SK-N-SH treated with all-trans-retinoic acid at 6 μM for 48 hours (cell line): ENCODE data around the gene FZR1.

Experiments
- ATAC-seq: fragments of 200-7000 bp; cut with Tn5 transposase; 3 replicates; pipeline ENCODE4 v1.9.1; 2020; ENCODE audit warnings: mild to moderate bottlenecking, moderate library complexity
- ARNTL ChIP-seq: fragments of 450-650 bp; formaldehyde crosslinking; IDR thresholded peaks from 2 replicates; pipeline ENCODE4 v1.5.0; 2020; ENCODE audit warnings: low read depth, mild to moderate bottlenecking, moderate library complexity, borderline replicate concordance
- BACH2 ChIP-seq: fragments of 250-450 bp; sonication (Bioruptor Pico); IDR thresholded peaks from 2 replicates; pipeline ENCODE4 v1.9.0; 2021; ENCODE audit warnings: mild to moderate bottlenecking, borderline replicate concordance
- CSDC2 ChIP-seq: fragments of 250-450 bp; sonication (Bioruptor Pico); IDR thresholded peaks from 2 replicates; pipeline ENCODE4 v1.5.0; 2020; ENCODE audit warnings: mild to moderate bottlenecking, moderate library complexity
- ESRRG ChIP-seq: fragments of 250-450 bp; sonication (Bioruptor Pico); IDR thresholded peaks from 2 replicates; pipeline ENCODE4 v1.6.1; 2021; ENCODE audit warnings: mild to moderate bottlenecking
- GLIS3 ChIP-seq: fragments of 250-450 bp; sonication (Bioruptor Pico); IDR thresholded peaks from 2 replicates; pipeline ENCODE4 v1.5.0; 2020; ENCODE audit warnings: mild to moderate bottlenecking, moderate library complexity
- ISL1 ChIP-seq: fragments of 250-450 bp; sonication (Bioruptor Pico); IDR thresholded peaks from 2 replicates; pipeline ENCODE4 v2.1.2; 2022; ENCODE audit warnings: mild to moderate bottlenecking, moderate library complexity
- OSR1 ChIP-seq: fragments of 250-450 bp; sonication (Bioruptor Pico); IDR thresholded peaks from 2 replicates; pipeline ENCODE4 v1.8.0; 2022; ENCODE audit warnings: moderate library complexity, mild to moderate bottlenecking, inconsistent platforms
- PPARA ChIP-seq: fragments of 250-450 bp; sonication (Bioruptor Pico); IDR thresholded peaks from 2 replicates; pipeline ENCODE4 v1.5.0; 2020; ENCODE audit warnings: mild to moderate bottlenecking, borderline replicate concordance
- SNAI2 ChIP-seq: fragments of 250-450 bp; sonication (Bioruptor Pico); IDR thresholded peaks from 2 replicates; pipeline ENCODE4 v1.5.0; 2020; ENCODE audit warnings: mild to moderate bottlenecking, moderate library complexity
- TCF4 ChIP-seq: fragments of 250-450 bp; sonication (Bioruptor Pico); IDR thresholded peaks from 2 replicates; pipeline ENCODE4 v1.8.0; 2021; ENCODE audit warnings: mild to moderate bottlenecking, moderate library complexity, borderline replicate concordance
- TOX ChIP-seq: fragments of 250-450 bp; sonication (Bioruptor Pico); IDR thresholded peaks from 2 replicates; pipeline ENCODE4 v1.8.0; 2021; ENCODE audit warnings: mild to moderate bottlenecking, moderate library complexity, borderline replicate concordance
- ZC3H10 ChIP-seq: fragments of 250-450 bp; sonication (Bioruptor Pico); IDR thresholded peaks from 2 replicates; pipeline ENCODE4 v1.5.1; 2021; ENCODE audit warnings: mild to moderate bottlenecking, moderate library complexity
- ZFP3 ChIP-seq: fragments of 250-450 bp; sonication (Bioruptor Pico); IDR thresholded peaks from 2 replicates; pipeline ENCODE4 v1.5.0; 2020; ENCODE audit warnings: mild to moderate bottlenecking, moderate library complexity
- ZFP30 ChIP-seq: fragments of 450-650 bp; formaldehyde crosslinking; IDR thresholded peaks from 2 replicates; pipeline ENCODE4 v1.5.0; 2022; ENCODE audit warnings: mild to moderate bottlenecking, moderate library complexity
- ZNF565 ChIP-seq: fragments of 450-650 bp; formaldehyde crosslinking; conservative IDR thresholded peaks from 2 replicates; pipeline ENCODE4 v1.5.0; 2020; ENCODE audit warnings: low read depth, mild to moderate bottlenecking, moderate library complexity
- ZNF8 ChIP-seq: fragments of 450-650 bp; formaldehyde crosslinking; IDR thresholded peaks from 2 replicates; pipeline ENCODE4 v1.5.0; 2020; ENCODE audit warnings: mild to moderate bottlenecking, moderate library complexity
- TF ChIP-seq, protein P1 (sequence below): fragments of 250-450 bp; sonication (Bioruptor Pico); IDR thresholded peaks from 2 replicates; pipeline ENCODE4 v1.5.1; 2020; ENCODE audit warnings: low read depth, mild to moderate bottlenecking, moderate library complexity
- TF ChIP-seq, protein P2 (sequence below): fragments of 250-450 bp; sonication (Bioruptor Pico); IDR thresholded peaks from 2 replicates; pipeline ENCODE4 v1.5.1; 2021; ENCODE audit warnings: mild to moderate bottlenecking, moderate library complexity
- TF ChIP-seq, protein P3 (sequence below): fragments of 250-450 bp; sonication (Bioruptor Pico); IDR thresholded peaks from 2 replicates; pipeline ENCODE4 v1.5.0; 2020; ENCODE audit warnings: mild to moderate bottlenecking, moderate library complexity
- TF ChIP-seq, protein P4 (sequence below): fragments of 250-450 bp; sonication (Bioruptor Pico); IDR thresholded peaks from 2 replicates; pipeline ENCODE4 v1.8.0; 2020; ENCODE audit warnings: mild to moderate bottlenecking, moderate library complexity, borderline replicate concordance
- TF ChIP-seq, protein P5 (sequence below): fragments of 250-450 bp; sonication (Bioruptor Pico); IDR thresholded peaks from 2 replicates; pipeline ENCODE4 v1.8.0; 2021; ENCODE audit warnings: low read depth, mild to moderate bottlenecking, moderate library complexity, borderline replicate concordance

Gene FZR1

DNA sequence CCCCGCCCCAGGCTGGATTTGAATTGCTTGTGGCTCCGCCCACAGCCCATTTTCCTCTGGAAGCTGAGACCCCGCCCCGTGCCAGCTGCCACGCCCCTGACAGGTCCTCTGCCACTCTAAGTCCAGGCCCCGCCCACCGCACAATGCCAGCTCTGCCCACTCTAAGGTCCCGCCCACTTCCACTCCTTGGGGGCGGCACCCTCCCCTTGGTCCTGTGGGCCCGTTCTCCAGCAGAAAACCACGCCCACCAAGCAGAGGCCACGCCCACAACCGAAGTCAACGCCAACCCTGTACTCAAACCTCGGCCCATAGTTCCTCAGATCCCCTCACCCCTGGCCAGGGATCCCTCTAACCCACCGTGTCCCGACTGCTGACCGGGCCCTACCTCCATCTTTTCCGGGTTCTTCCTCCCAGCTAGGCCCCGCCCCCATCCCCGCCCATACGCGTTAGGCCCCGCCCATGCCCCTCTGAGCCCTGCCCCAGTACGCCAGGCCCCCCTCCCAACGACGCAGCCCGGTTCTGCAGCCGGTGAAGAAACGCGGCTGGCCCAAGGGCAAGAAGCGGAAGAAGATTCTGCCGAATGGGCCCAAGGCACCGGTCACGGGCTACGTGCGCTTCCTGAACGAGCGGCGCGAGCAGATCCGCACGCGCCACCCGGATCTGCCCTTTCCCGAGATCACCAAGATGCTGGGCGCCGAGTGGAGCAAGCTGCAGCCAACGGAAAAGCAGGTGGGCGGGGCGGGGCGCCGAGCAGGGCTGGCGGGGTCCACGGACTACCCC is 67.9 kb downstream of the FZR1 start (continued):
- TF ChIP-seq, protein P1, sequence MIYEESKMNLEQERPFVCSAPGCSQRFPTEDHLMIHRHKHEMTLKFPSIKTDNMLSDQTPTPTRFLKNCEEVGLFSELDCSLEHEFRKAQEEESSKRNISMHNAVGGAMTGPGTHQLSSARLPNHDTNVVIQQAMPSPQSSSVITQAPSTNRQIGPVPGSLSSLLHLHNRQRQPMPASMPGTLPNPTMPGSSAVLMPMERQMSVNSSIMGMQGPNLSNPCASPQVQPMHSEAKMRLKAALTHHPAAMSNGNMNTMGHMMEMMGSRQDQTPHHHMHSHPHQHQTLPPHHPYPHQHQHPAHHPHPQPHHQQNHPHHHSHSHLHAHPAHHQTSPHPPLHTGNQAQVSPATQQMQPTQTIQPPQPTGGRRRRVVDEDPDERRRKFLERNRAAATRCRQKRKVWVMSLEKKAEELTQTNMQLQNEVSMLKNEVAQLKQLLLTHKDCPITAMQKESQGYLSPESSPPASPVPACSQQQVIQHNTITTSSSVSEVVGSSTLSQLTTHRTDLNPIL (CRISPR knock-in tag), result no peak
- TF ChIP-seq CSDC2 (CRISPR knock-in tag) (no peak), ISL1 (CRISPR knock-in tag) (no peak), SNAI2 (CRISPR knock-in tag) (no peak), OSR1 (no peak)

DNA sequence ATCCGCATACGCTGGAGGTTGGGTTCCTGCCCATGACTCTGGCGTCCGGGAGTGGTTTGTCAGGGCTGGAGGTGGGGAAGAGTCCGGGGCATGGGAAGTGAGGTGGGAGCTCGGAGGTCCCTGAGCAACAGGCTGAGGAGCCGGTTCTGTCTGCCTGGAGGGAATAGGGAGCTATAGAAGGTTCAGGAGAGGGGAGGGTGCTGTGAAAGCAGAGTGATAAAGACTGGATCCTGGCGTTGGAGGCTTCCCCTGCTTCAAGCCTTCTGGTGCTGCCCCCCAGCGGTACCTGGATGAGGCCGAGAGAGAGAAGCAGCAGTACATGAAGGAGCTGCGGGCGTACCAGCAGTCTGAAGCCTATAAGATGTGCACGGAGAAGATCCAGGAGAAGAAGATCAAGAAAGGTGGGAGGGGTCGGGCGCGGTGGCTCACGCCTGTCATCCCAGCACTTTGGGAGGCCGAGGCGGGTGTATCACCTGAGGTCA is 69.2 kb downstream of the FZR1 start:
- TF ChIP-seq ZFP3 (no peak), ZNF565 (CRISPR knock-in tag) (no peak), SNAI2 (CRISPR knock-in tag) (no peak), OSR1 (no peak), TOX (CRISPR knock-in tag) (no peak), GLIS3 (CRISPR knock-in tag) (no peak), ZNF8 (CRISPR knock-in tag) (no peak), ZC3H10 (CRISPR knock-in tag) (no peak), ARNTL (CRISPR knock-in tag) (no peak), ESRRG (CRISPR knock-in tag) (no peak), ZFP30 (CRISPR knock-in tag) (no peak), TCF4 (no peak), BACH2 (no peak)
- TF ChIP-seq, protein P1 (CRISPR knock-in tag), result no peak
- TF ChIP-seq, protein P2, sequence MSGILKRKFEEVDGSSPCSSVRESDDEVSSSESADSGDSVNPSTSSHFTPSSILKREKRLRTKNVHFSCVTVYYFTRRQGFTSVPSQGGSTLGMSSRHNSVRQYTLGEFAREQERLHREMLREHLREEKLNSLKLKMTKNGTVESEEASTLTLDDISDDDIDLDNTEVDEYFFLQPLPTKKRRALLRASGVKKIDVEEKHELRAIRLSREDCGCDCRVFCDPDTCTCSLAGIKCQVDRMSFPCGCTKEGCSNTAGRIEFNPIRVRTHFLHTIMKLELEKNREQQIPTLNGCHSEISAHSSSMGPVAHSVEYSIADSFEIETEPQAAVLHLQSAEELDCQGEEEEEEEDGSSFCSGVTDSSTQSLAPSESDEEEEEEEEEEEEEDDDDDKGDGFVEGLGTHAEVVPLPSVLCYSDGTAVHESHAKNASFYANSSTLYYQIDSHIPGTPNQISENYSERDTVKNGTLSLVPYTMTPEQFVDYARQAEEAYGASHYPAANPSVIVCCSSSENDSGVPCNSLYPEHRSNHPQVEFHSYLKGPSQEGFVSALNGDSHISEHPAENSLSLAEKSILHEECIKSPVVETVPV (CRISPR knock-in tag), result no peak
- TF ChIP-seq, protein P3, sequence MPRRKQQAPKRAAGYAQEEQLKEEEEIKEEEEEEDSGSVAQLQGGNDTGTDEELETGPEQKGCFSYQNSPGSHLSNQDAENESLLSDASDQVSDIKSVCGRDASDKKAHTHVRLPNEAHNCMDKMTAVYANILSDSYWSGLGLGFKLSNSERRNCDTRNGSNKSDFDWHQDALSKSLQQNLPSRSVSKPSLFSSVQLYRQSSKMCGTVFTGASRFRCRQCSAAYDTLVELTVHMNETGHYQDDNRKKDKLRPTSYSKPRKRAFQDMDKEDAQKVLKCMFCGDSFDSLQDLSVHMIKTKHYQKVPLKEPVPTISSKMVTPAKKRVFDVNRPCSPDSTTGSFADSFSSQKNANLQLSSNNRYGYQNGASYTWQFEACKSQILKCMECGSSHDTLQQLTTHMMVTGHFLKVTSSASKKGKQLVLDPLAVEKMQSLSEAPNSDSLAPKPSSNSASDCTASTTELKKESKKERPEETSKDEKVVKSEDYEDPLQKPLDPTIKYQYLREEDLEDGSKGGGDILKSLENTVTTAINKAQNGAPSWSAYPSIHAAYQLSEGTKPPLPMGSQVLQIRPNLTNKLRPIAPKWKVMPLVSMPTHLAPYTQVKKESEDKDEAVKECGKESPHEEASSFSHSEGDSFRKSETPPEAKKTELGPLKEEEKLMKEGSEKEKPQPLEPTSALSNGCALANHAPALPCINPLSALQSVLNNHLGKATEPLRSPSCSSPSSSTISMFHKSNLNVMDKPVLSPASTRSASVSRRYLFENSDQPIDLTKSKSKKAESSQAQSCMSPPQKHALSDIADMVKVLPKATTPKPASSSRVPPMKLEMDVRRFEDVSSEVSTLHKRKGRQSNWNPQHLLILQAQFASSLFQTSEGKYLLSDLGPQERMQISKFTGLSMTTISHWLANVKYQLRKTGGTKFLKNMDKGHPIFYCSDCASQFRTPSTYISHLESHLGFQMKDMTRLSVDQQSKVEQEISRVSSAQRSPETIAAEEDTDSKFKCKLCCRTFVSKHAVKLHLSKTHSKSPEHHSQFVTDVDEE, result no peak
- TF ChIP-seq, protein P4, sequence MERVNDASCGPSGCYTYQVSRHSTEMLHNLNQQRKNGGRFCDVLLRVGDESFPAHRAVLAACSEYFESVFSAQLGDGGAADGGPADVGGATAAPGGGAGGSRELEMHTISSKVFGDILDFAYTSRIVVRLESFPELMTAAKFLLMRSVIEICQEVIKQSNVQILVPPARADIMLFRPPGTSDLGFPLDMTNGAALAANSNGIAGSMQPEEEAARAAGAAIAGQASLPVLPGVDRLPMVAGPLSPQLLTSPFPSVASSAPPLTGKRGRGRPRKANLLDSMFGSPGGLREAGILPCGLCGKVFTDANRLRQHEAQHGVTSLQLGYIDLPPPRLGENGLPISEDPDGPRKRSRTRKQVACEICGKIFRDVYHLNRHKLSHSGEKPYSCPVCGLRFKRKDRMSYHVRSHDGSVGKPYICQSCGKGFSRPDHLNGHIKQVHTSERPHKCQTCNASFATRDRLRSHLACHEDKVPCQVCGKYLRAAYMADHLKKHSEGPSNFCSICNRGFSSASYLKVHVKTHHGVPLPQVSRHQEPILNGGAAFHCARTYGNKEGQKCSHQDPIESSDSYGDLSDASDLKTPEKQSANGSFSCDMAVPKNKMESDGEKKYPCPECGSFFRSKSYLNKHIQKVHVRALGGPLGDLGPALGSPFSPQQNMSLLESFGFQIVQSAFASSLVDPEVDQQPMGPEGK, result no peak
- no peak for ATAC-seq

DNA sequence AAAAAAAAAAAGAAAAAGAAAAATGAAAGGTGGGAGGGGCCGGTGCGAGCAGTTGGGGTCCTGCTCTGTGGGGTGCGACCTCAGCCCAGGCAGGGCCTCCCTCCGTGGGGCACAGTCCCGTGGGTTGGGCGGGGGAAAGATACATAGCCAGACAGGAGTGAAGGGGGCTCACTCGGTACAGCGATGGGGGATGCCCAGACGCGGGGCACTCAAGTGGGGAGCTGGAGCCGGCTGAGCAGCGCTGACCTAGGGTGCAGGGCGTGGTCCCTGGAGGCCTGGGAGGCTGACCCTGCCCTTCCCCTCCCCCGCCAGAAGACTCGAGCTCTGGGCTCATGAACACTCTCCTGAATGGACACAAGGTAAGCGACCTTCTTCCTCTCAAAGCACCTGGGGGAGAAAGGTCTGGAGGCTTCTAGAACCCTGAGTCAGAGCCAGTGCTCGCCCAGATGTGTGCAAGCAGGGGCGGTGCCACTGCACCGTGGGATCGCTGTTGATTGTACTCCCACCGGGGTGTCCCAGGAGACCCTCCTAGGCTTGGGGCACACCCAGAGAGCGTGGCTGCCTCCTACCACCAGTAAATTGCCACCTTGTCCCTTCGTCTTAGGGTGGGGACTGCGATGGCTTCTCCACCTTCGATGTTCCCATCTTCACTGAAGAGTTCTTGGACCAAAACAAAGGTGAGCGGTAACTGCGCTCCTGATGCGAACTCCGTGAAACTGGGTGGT is 70.0 kb downstream of the FZR1 start:
- TF ChIP-seq OSR1 (no peak), PPARA (CRISPR knock-in tag) (no peak), ZFP3 (no peak), ESRRG (CRISPR knock-in tag) (no peak), GLIS3 (CRISPR knock-in tag) (no peak)
- TF ChIP-seq, protein P5, sequence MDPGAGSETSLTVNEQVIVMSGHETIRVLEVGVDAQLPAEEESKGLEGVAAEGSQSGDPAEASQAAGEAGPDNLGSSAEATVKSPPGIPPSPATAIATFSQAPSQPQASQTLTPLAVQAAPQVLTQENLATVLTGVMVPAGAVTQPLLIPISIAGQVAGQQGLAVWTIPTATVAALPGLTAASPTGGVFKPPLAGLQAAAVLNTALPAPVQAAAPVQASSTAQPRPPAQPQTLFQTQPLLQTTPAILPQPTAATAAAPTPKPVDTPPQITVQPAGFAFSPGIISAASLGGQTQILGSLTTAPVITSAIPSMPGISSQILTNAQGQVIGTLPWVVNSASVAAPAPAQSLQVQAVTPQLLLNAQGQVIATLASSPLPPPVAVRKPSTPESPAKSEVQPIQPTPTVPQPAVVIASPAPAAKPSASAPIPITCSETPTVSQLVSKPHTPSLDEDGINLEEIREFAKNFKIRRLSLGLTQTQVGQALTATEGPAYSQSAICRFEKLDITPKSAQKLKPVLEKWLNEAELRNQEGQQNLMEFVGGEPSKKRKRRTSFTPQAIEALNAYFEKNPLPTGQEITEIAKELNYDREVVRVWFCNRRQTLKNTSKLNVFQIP (CRISPR knock-in tag), result no peak
- TF ChIP-seq, protein P1 (CRISPR knock-in tag), result no peak
- ATAC-seq, result no peak
